Embryonic facial prominence (tissue), 1 donor: Measurements from ENCODE around the gene FBN3.
"Not testable (repeated sequence)": the region's sequence is repeated elsewhere in the genome, so short reads cannot be mapped to it uniquely, and the experiment has no call there.

ENCODE experiments used
- DNase-seq: peaks from one replicate; pipeline ENCODE4 v3.0.0-alpha.2; 2016; ENCODE audit errors: extremely low spot score

FBN3 gene

DNA sequence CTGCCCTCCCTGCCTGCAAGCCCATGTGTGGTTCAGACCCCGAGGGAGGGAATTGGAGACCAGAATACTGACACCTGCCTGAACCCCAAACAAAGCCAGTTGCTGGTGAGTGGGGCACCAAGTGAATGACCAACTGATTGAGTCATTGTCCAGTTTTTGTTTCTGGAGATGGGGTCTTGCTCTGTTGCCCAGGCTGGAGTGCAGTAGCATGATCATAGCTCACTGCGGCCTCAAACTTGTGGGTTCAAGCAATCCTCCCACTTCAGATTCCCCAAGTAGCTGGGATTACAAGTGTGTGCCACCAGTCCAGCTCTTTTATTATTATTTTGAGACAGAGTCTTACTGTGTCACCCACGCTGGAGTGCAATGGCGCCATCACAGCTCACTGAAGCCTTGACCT, 92.9 kb downstream of the FBN3 start:
- DNase-seq: no peak

DNA sequence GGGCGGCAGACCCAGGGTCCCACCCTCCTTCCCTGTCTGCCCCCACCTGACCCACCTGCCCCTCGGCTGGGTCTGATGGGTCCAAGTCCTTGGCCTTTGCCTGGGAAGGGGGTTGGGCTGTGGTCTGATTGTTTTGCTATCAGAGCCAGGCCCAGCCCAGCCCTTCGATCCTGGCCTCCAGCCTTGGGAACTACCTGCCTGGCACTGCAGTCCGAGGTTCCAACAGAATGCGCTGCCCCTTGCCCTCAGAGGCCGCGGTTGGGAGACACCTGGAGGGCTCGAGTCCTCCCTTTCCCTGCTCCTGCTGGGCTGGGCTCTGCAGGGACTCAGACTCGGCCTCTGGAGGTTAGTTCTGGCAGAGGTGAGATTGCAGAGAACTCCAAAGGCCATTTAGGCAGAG, 95.2 kb downstream of the FBN3 start:
- DNase-seq: no peak

DNA sequence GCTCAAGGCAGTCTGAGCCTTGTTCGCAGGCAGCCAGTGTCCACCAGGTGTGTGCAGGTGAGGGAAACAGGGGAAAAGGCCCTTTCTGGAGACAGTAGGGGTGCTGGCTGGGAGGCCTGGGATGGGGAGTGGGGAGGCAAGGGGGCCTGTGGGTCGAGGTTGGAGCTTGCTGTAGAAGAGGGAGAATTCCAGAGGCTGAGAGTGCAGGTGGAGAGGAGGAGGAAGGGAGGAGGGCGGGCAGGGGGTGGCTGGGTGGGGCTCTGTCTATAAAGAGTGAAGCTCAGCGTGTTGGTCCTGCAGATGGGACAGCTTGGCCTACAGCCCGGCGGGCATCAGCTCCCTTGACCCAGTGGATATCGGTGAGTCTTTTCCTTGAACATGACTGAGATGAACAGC, 96.9 kb downstream of the FBN3 start, which contains the start of gene CCL25:
Gene CCL25, plus strand, starts transcription at position 297 of the 396 bp plus-strand sequence. CDS start 290 bp downstream, outside the sequence.
- DNase-seq: no peak

DNA sequence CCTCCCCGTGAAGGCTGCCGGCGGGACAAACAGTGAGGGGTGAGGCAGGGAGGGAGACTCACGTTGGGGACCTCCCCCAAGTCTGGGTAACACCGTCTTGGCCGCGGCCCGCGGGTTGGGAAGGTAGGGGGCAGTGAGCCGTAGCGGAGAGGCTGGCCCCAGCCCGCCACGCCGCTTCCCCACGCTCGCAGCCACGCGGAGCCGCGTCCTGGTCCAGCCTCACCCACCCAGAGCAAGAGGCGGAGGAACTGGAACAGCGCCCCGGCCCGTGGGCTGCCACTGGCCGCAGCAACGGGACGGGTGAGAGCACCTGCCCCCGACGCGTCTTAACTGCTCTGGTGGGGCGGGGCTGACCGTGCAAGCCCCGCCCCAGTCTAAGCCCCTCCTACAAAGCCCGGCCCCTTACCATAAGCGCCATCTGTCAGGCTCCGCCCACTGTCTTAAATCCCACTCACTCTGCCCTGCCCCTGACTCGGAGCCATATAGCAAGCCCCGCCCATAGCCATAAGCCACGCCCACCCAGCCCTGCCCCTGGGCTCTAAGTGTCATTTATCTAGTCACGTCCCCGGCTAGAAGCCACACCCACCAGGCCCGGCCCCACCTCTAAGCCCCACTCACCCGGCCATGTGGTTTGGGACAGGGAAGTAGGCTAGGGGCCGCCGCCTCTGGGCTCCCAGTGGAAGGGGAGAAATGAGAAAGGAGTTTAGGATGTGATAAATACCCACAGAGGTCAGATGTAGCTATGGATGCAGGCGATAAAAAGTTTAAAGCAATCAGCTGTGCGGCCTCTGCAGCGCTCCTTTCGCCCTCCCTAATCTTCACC, 98.9 kb downstream of the FBN3 start:
- peak; percentile 62 for DNase-seq

DNA sequence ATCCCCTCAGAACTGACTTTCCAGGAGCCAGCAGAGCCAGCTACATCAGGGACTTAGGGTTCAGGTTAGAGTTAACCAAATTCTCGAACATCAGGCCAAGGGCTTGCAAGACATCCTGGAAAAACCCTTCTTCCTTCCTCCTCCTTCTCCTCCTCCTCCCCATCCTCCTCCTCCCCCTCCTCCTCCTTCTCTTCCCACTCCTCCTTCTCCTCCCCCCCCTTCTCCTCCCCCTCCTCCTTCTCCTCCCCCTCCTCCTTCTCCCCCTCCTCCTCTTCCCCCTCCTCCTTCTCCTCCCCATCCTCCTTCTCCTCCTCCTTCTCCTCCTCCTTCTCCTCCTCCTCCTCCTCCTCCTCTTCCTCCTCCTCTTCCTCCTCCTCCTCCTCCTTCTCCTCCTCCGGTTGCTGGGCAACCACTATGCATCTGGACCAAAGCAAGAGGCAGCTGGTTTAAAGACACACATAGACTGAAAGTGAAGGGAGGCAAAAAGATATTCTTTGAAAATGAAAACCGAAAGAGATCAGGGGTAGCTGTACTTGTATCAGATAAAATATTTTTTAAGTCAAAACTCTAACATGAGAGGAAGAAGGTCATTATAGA, 102.7 kb downstream of the FBN3 start:
- no peak for DNase-seq

- DNase-seq: no peak
Measured at GRCh38 chr19:8045872-8046568, 103.4 kb downstream of the FBN3 start.

- DNase-seq: no peak
Measured at GRCh38 chr19:8044018-8044417, 105.4 kb downstream of the FBN3 start.

DNA sequence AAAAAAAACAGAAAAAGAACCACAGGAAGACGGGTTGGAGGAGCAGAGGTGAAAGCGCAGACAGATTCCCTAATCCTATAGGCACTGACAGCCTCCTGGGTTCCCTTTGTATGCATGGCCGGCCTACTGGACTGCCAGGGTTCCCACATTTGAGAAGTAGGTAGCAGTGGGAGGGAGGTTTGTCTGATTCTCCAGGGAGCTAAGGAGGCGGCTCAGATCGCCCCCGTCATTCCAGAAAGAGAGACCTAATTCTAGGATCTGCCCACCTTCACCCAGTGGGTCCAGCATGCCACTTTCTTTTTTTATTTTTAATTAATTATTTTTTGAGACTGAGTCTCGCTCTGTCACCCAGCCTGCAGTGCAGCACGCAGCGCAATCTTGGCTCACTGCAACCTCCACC, 106.5 kb downstream of the FBN3 start:
- no peak for DNase-seq

DNA sequence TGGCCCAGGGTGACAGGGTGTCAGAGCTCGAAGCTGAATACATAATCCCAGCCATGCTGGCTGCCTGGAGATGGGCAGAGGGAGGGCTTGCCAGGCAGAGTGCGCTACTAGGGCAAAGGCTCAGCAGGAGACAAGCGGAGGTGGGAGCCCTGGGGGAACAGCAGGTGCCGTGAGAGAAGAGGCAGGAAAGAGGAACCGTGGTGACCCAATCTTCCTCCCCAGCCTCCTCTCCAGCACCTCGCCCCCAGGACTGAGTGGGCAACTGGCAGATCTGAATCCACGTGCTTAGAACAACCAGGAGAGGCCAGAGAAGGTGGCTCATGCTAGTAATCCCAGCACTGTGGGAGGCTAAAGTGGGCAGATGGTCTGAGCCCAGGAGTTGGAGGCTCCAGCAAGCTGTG, 107.9 kb downstream of the FBN3 start:
- DNase-seq: no peak

DNA sequence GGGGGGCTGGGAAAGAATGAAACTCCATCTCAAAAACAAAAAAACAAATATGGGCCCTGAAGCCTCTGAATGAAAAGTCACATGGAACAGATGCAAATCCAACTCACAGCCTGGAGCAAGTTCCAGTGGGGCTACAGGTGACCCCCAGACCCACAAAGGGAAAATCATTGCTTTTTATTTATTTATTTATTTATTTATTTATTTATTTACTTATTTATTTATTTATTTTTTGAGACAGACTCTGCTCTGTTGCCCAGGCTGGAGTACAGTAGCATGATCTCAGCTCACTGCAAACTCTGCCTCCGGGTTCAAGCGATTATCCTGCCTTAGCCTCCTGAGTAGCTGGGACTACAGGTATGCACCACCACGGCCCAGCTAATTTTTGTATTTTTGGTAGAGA, 110.2 kb downstream of the FBN3 start:
- DNase-seq: no peak

DNA sequence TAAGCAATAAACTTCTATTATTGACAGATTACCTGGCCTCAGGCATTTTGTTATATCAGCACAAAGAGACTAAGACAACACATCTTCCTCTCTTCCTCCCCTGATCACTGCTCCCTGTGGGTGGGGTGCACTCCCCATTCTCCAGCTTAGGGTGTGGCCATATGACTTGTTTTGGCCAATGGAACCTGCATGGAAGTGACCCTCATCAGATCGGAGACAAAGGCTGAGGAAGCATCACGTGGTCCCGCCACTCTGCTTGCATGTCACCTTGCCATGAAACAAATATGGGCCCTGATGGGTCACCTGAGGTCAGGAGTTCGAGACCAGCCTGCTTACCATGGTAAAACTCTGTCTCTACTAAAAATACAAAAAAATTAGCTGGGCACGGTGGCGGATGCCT, 110.6 kb downstream of the FBN3 start:
- no peak for DNase-seq

DNA sequence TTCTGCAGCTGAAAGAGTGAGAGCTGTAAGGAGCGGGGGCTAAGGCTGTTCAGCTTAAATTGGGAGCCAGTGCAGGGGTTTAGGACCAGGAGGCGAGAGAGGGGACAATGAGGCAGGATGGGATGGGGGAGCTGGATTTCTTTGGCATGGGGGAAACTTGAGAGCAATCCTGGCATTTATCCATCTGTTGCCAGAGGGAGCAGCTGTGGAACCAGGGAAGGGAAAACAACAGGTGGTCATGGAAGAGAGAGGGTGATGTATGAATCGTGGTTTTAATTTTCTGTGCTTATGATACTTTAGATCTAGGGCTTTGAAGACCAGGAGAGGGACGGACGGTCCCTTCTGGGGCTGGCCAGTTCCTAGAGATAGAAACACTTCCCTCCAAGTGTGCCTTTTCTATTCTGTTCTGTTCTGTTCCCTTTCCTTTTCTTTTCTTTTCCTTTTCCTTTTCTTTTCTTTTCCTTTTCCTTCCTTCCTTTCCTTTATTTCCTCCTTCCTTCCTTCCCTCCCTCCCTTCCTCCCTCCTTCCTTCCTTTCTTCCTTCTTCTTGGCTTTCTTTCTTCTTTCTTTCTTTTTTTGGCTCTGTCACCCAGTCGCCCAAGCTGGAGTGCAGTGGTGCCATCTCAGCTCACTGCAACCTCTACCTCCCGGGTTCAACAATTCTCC, 112.8 kb downstream of the FBN3 start:
- no peak for DNase-seq

DNA sequence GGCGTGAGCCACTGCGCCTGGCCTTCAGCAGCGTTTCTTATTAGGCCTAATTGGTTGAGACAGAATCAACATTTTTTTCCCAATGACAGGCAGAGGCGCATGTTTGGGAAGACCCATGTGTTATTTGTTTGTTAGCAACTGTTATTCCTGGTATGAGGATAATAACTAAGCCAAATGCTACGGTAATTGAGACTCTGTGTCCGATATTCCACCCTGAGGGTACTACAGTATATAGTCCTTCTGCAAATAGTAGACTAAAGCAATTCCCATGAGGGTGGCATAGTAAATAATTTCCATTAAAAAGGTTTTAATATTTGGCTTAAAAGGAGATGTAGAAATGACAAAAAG, 115.2 kb downstream of the FBN3 start:
- DNase-seq: no peak

DNA sequence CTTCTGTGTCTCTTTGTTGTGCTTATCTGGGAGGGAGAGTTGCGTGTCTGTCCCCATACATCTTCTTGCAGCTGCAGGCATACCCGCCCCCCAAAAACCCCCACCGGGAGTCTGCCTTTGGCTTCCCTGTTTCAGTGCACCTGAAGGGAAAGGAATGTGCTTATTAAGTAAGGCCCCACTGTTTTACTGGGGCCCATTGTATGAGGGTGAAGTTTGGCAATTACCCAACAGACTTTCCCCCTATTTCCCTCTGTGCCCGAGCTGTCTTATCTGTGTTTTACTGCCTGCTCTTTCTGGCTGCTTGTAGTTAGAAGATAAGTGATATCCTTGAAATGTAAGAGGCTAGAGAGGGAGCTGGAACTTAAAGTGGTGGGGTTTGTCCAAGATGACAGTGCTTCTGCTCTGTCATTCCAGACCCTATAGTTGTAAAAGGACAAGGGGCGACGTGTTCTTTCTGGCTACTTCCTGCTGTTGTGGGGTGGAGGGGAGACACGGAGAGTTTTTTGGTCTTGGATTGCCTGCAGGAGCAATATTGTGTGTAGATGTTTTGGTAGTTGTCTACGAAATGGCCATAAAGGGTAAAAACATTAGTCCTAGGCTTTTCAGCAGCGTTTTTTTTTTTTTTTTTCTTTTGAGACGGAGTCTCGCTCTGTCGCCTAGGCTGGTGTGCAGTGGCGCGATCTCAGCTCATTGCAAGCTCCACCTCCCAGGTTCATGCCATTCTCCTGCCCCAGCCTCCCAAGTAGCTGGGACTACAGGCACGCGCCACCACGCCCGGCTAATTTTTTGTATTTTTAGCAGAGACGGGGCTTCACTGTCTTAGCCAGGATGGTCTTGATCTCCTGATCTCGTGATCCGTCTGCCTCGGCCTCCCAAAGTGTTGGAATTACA, 115.9 kb downstream of the FBN3 start:
- DNase-seq: not testable (repeated sequence)

DNA sequence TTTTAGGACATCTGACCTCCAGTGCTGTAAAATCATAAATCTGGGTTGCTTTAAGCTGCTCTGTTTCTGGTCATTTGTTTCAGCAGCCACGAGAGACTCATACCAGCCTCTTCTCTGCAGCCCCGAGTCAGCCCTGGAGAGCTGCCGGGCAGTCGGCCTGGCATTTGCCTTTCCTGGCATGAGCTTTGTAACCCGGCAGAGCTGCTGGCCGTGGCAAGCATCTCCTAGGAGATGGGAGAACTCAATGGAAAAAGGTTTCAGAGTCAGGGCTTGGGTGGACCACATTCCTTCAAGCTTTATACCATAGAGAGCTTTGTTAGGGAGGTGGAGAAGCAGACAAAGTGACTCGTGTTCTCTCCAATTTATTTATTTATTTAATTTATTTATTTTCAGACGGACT, 118.4 kb downstream of the FBN3 start:
- no peak for DNase-seq

- no peak for DNase-seq
Measured at GRCh38 chr19:8028951-8029491, 120.4 kb downstream of the FBN3 start.

- no peak for DNase-seq
Measured at GRCh38 chr19:8025316-8025715, 124.1 kb downstream of the FBN3 start.

GRCh38 chr19:8024256-8024655, 125.1 kb downstream of the FBN3 start:
- not testable (repeated sequence) for DNase-seq

- DNase-seq: no peak
Measured at GRCh38 chr19:8023371-8023770, 126.0 kb downstream of the FBN3 start.

GRCh38 chr19:8022275-8022674, 127.1 kb downstream of the FBN3 start:
- no peak for DNase-seq

GRCh38 chr19:8021374-8021773, 128.0 kb downstream of the FBN3 start:
- DNase-seq: no peak
